Endothelial cell (in vitro differentiated cells): ENCODE data around the gene FAM98C. TPM values are rescaled to one million over a fixed set of nuclear protein-coding genes. Genes with fewer than 3 reads are reported as not detected.
A peak's percentile ranks its signal among the peaks of the same experiment; 100 is the strongest.
"Not testable (repeated sequence)": the region's sequence is repeated elsewhere in the genome, so short reads cannot be mapped to it uniquely, and the experiment has no call there.

Source experiments
- DNase-seq: peaks from one replicate; pipeline ENCODE4 v3.0.0; 2021; ENCODE audit warnings: low spot score
- H3K27ac Mint-ChIP-seq: one replicate; pipeline ENCODE4 v1.8.0; 2021; ENCODE audit warnings: mixed read lengths, inconsistent platforms; ENCODE audit not compliant: unreplicated experiment
- H3K27me3 Mint-ChIP-seq: one replicate; pipeline ENCODE4 v1.8.0; 2021; ENCODE audit warnings: mild to moderate bottlenecking, moderate library complexity, mixed read lengths, inconsistent platforms; ENCODE audit not compliant: unreplicated experiment
- H3K36me3 Mint-ChIP-seq: one replicate; pipeline ENCODE4 v1.8.0; 2021; ENCODE audit warnings: mild to moderate bottlenecking, low read depth, mixed read lengths, inconsistent platforms; ENCODE audit not compliant: unreplicated experiment
- H3K4me1 Mint-ChIP-seq: one replicate; pipeline ENCODE4 v1.8.0; 2021; ENCODE audit warnings: mild to moderate bottlenecking, mixed read lengths, inconsistent platforms; ENCODE audit not compliant: unreplicated experiment
- H3K4me3 Mint-ChIP-seq: one replicate; pipeline ENCODE4 v1.8.0; 2021; ENCODE audit warnings: mild to moderate bottlenecking, mixed read lengths, inconsistent platforms; ENCODE audit not compliant: unreplicated experiment
- H3K9me3 Mint-ChIP-seq: one replicate; pipeline ENCODE4 v1.8.0; 2021; ENCODE audit warnings: mixed read lengths, inconsistent platforms; ENCODE audit not compliant: unreplicated experiment
- total RNA-seq: library from RNA; stranded (reverse); fragmentation: NEBNext Ultra II Directional; extraction: Animal tissue kit (Norgen Biotek cat#: 25700); gene quantifications from one replicate; pipeline ENCODE4 v1.2.1, GENCODE V29; 2021; ENCODE audit not compliant: unreplicated experiment
- TF ChIP-seq, protein P1 (sequence below): fragments of 200-600 bp; sonication (generic); IDR thresholded peaks from one replicate; pipeline ENCODE4 v1.5.0; 2021; ENCODE audit warnings: antibody characterized with exemption; ENCODE audit not compliant: unreplicated experiment

FAM98C gene
- total RNA-seq, 1 donor from 2014 or later: 10.6 TPM

DNA sequence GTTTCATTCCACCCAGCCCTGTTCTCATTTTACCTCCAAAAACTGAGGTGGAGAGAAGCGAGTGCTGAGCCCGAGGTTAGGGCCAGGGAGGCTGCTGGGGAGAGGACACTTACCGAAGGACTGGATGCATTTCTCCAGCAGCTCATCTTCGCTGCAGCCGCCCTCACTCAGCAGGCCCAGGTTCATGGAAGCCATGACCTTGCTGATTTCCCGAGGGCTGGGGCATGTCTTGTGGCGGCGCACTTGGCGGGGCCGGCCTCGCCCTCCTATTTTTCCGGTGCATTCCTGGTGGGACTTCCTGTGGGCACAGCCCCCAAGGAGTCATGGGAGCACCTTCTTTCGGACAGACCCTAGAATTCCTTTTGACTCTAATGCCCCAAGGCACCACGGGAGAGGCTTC lies 19.0 kb downstream of the FAM98C start:
- no peak overlapping the region for H3K27ac Mint-ChIP-seq
- H3K27me3 Mint-ChIP-seq: peaks cover 9% of the 10 kb centered on the region

DNA sequence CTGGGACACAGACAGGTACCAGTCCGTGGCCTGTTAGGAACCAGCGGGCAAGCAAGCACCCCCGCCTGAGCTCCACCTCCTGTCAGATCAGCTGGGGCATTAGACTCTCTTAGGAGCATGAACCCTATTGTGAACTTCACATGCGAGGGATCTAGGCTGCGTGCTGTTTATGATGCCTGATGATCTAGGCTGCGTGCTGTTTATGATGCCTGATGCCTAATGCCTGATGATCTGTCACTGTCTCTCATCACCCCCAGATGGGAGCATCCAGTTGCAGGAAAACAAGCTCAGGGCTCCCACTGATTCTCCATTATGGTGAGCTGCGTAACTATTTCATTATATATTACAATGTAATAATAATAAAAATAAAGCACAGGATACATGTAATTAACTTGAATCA lies 19.5 kb downstream of the FAM98C start:
- H3K27me3 Mint-ChIP-seq: peaks cover 4% of the 10 kb centered on the region
- H3K36me3 Mint-ChIP-seq: peaks cover 1% of the 10 kb centered on the region
- no peak for DNase-seq
- peaks cover 19% of the 10 kb centered on the region for H3K4me1 Mint-ChIP-seq
- H3K9me3 Mint-ChIP-seq: no peaks in the 10 kb centered on the region
- H3K27ac Mint-ChIP-seq: no peak overlapping the region
- no peak overlapping the region for H3K4me3 Mint-ChIP-seq
- TF ChIP-seq, protein P1, sequence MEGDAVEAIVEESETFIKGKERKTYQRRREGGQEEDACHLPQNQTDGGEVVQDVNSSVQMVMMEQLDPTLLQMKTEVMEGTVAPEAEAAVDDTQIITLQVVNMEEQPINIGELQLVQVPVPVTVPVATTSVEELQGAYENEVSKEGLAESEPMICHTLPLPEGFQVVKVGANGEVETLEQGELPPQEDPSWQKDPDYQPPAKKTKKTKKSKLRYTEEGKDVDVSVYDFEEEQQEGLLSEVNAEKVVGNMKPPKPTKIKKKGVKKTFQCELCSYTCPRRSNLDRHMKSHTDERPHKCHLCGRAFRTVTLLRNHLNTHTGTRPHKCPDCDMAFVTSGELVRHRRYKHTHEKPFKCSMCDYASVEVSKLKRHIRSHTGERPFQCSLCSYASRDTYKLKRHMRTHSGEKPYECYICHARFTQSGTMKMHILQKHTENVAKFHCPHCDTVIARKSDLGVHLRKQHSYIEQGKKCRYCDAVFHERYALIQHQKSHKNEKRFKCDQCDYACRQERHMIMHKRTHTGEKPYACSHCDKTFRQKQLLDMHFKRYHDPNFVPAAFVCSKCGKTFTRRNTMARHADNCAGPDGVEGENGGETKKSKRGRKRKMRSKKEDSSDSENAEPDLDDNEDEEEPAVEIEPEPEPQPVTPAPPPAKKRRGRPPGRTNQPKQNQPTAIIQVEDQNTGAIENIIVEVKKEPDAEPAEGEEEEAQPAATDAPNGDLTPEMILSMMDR: no peak

More for the DNA sequence above, 19.0 kb downstream of the FAM98C start:
- Mint-ChIP-seq H3K4me1 (peaks cover 24% of the 10 kb centered on the region), H3K36me3 (peaks cover 4% of the 10 kb centered on the region), H3K4me3 (no peak overlapping the region), H3K9me3 (no peaks in the 10 kb centered on the region)
- TF ChIP-seq, protein P1: no peak
- DNase-seq: no peak

DNA sequence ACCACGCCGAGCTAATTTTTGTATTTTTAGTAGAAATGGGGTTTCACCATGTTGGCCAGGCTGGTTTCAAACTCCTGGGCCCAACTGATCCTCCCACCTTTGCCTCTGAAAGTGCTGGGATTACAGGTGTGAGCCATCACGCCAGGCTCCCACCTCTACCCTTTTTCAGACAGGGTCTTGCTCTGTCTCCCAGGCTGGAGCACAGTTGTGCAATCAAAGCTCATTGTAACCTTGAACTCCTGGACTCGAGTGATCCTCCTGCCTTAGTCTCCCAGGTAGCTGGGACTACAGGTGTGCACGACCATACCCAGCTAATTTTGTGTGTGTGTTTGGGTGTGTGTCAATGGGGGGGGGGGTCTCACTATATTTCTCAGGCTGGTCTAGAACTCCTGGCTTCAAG lies 21.4 kb downstream of the FAM98C start:
- H3K4me3 Mint-ChIP-seq: no peak overlapping the region
- DNase-seq: no peak
- no peaks in the 10 kb centered on the region for H3K9me3 Mint-ChIP-seq
- peaks cover 14% of the 10 kb centered on the region for H3K4me1 Mint-ChIP-seq
- H3K36me3 Mint-ChIP-seq: peaks cover 4% of the 10 kb centered on the region
- peaks cover 2% of the 10 kb centered on the region for H3K27me3 Mint-ChIP-seq
- TF ChIP-seq, protein P1: no peak
- no peak overlapping the region for H3K27ac Mint-ChIP-seq

DNA sequence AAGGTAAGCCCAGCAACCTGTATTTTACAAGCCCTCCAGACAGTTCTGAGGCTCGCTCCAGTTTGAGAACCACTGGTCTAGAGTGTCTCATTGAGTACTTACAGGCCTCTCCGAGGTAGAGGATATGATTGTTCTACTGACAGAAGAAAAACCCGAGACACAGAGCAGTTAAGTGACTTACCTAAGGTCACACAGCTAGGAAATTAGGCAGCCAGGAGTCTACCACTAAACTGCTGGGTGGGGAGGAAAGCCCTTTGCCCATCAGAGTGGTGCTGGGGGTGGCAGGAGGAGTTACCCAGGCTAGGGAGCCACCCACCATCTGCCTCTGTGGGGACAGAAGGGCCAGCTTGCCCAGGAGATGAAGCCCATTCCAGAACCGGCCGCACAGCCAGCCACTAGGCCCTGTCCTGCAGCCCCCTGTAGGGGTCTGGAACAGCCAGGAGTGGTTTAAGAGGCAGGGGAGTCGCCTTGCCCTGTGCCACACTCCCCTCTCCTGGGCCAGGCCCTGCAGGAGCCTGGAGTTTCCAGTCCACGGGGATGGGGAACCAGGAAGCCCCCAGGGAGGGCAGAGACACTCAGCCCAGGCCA lies 22.4 kb downstream of the FAM98C start:
- peaks cover 4% of the 10 kb centered on the region for H3K36me3 Mint-ChIP-seq
- no peak overlapping the region for H3K4me3 Mint-ChIP-seq
- peaks cover 14% of the 10 kb centered on the region for H3K4me1 Mint-ChIP-seq
- H3K27me3 Mint-ChIP-seq: peaks cover 2% of the 10 kb centered on the region
- TF ChIP-seq, protein P1: no peak
- DNase-seq: no peak
- H3K27ac Mint-ChIP-seq: no peak overlapping the region
- H3K9me3 Mint-ChIP-seq: no peaks in the 10 kb centered on the region

DNA sequence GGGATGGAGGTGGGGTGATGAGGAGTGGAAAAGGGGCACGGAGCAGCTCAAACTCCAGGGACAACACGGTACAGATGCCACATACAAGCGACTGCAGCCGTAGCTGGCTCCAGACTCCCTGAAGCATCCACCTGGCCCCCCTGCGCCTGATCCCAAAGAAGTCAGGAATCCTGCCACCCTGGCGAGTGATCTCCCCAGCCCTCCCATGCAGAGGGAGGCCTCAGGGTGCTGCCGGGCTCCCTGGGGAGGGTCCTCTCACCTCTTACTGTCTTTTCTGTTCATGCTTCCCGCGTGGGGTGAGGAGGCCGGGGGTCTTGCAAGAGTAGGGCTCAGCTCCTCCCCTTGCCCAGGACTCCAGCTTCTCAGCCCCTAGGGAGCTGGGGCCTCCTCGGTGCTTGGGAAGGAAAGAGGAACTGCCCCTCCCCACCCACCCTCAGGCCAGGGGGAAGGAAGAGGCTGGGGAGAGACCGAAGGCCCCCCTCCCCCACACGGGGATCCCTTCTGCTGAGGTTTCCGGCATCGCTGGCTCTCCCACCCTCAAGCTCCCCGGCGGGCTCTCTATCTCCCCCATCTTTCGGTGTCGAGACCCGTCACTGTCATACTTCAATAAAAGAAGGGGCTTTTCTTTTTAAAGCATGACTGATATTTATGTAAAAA lies 23.0 kb downstream of the FAM98C start, which contains the start of gene RASGRP4:
Gene RASGRP4 (minus strand): TSS at position 410 of the 657 bp plus-strand sequence. CDS start 128 bp downstream, at position 282.
- Mint-ChIP-seq H3K9me3 (no peaks in the 10 kb centered on the region), H3K27me3 (peaks cover 2% of the 10 kb centered on the region), H3K4me1 (peaks cover 14% of the 10 kb centered on the region), H3K36me3 (peaks cover 4% of the 10 kb centered on the region), H3K4me3 (peak within 1 kb of the TSS; percentile 90), H3K27ac (peak within 1 kb of the TSS; percentile 74)
- TF ChIP-seq, protein P1: no peak
- no peak for DNase-seq

DNA sequence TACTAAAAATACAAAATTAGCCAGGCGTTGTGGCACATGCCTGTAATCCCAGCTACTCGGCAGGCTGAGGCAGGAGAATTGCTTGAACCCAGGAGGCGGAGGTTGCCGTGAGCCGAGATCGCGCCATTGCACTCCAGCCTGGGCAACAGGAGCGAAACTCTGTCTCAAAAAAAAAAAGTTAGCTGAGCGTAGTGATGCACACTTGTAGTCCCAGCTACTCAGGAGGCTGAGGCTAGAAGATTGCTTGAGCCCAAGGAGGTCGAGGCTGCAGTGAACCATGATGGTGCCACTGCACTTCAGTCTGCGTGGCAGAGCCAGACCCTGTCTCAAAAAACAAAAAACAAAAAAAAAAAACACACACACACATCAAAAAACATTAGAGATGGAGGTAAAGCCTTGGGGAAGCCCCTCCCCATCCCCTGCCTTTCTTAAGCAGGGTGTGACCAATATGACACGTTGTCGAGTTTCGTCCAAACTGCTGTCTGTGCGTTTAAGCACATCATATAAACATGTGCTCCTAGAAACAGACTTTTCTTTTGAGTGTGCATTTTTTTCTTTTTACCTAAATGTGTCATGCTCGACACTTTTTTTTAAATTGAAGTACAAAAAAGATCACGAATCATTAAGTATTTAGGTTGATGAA lies 24.3 kb downstream of the FAM98C start:
- not testable (repeated sequence) for H3K27ac Mint-ChIP-seq, H3K27me3 Mint-ChIP-seq, H3K4me3 Mint-ChIP-seq, H3K36me3 Mint-ChIP-seq, H3K9me3 Mint-ChIP-seq, DNase-seq
- peaks cover 14% of the 10 kb centered on the region for H3K4me1 Mint-ChIP-seq
